22Rv1 (cell line): ENCODE data around the gene FBXL7.

ENCODE experiments used
- ZFX ChIP-seq: fragments of 450-650 bp; IDR thresholded peaks from 2 replicates; pipeline ENCODE4 v1.6.1; 2017; ENCODE audit warnings: antibody characterized with exemption, borderline replicate concordance
- TF ChIP-seq, protein P1 (sequence below): fragments of 450-650 bp; IDR thresholded peaks from 2 replicates; pipeline ENCODE4 v1.5.1; 2017; ENCODE audit warnings: mild to moderate bottlenecking

DNA sequence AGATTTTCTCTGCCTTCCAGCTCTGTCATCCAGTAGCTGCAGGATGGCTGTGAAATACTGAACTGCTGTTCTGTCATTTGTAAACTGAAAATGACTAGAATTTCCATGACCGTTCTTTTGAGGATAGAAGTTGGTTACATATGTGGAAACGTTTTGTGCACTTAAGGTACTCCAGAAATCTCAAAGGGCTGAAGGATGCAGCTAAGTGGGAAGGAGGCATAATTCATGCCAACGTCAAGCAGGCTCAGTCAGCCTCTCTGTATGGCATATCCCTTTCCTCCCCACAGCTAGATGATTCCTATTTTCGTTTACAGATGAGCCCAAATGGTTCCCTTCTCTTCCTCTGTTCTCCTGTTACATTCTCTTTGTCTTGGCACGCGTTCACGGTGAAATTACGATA, 257.6 kb downstream of the FBXL7 start:
- TF ChIP-seq, protein P1, sequence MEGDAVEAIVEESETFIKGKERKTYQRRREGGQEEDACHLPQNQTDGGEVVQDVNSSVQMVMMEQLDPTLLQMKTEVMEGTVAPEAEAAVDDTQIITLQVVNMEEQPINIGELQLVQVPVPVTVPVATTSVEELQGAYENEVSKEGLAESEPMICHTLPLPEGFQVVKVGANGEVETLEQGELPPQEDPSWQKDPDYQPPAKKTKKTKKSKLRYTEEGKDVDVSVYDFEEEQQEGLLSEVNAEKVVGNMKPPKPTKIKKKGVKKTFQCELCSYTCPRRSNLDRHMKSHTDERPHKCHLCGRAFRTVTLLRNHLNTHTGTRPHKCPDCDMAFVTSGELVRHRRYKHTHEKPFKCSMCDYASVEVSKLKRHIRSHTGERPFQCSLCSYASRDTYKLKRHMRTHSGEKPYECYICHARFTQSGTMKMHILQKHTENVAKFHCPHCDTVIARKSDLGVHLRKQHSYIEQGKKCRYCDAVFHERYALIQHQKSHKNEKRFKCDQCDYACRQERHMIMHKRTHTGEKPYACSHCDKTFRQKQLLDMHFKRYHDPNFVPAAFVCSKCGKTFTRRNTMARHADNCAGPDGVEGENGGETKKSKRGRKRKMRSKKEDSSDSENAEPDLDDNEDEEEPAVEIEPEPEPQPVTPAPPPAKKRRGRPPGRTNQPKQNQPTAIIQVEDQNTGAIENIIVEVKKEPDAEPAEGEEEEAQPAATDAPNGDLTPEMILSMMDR = no peak
- TF ChIP-seq ZFX = no peak
